Raji (cell line): Measurements from ENCODE around the gene OR2B2.

Source experiments
- POLR2A ChIP-seq: IDR thresholded peaks from 2 replicates; pipeline ENCODE4 v1.6.1; 2011; ENCODE audit warnings: low read depth, low read length, control low read depth; ENCODE audit not compliant: insufficient read depth

OR2B2 gene

DNA sequence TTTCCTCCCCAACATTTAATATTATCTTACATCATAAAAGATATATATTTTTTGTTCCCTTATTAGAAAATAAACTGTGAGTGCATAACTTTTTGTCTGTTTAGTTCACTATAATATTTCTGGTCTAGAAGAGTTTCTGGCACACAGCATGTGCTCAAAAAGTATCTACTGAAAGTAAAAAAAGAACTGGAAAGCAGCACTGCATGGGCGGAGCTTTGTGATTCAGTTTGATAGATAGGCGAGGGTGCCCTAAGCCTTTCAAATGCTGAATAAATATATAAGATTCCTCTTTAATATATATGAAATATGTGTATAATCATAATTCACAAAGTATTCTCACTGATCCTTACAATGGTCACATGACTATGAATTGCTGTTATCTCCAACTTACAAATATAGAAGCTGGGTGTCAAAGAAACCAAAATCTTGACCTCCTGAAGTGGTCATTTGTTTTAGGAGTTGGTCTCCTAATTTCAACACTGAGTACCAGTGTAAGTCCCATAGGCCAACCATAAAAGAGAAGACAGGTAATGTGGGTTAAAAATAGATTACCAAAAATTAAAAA, 50.8 kb downstream of the OR2B2 start:
- no peak for TF ChIP-seq POLR2A
